ENCODE data around the gene SEPTIN10. TPM values are rescaled to one million over a fixed set of nuclear protein-coding genes. Genes with fewer than 3 reads are reported as not detected.

SEPTIN10 gene
- total RNA-seq, 1 donor from 2014 or later: 160 TPM

GRCh38 chr2:109512076-109512475 is 101.7 kb downstream of the SEPTIN10 start:
- Mint-ChIP-seq H3K27ac (no peak overlapping the region), H3K4me1 (peaks cover 18% of the 10 kb centered on the region), H3K27me3 (ENCODE audit: insufficient read depth, low read depth) (peaks cover 11% of the 10 kb centered on the region), H3K36me3 (no peaks in the 10 kb centered on the region), H3K4me3 (no peak overlapping the region), H3K9me3 (peaks cover 5% of the 10 kb centered on the region)
- Histone ChIP-seq H3K36me3 (no peaks in the 10 kb centered on the region), H3K4me3 (no peak overlapping the region), H4K20me1 (ENCODE audit: low read depth) (no peaks in the 10 kb centered on the region), H3K4me2 (no peak overlapping the region), H2AFZ (replicated peaks) (no peak overlapping the region), H3F3A (ENCODE audit: low read depth) (no peaks in the 10 kb centered on the region), H3K79me2 (ENCODE audit: low read depth) (no peaks in the 10 kb centered on the region), H3K27me3 (no peaks in the 10 kb centered on the region), H3K9me3 (ENCODE audit: low read depth) (no peaks in the 10 kb centered on the region), H3K27ac (no peak overlapping the region), H3K4me1 (no peaks in the 10 kb centered on the region), H3K9ac (no peak overlapping the region)
- no peak for DNase-seq (ENCODE audit: low spot score)
- TF ChIP-seq EZH2 (IDR thresholded peaks at IDR 0.05): no peak
- TF ChIP-seq EZH2phosphoT487 (IDR thresholded peaks at IDR 0.05): no peak
- no peak for TF ChIP-seq CTCF (IDR thresholded peaks at IDR 0.05)

- Histone ChIP-seq H3K4me2 (no peak overlapping the region), H3K9ac (no peak overlapping the region), H4K20me1 (ENCODE audit: low read depth) (no peaks in the 10 kb centered on the region), H3K79me2 (ENCODE audit: low read depth) (no peaks in the 10 kb centered on the region), H3K27me3 (no peaks in the 10 kb centered on the region), H2AFZ (replicated peaks) (no peak overlapping the region), H3F3A (ENCODE audit: low read depth) (no peaks in the 10 kb centered on the region), H3K4me3 (no peak overlapping the region), H3K9me3 (ENCODE audit: low read depth) (no peaks in the 10 kb centered on the region), H3K4me1 (no peaks in the 10 kb centered on the region), H3K27ac (no peak overlapping the region), H3K36me3 (no peaks in the 10 kb centered on the region)
- H3K36me3 Mint-ChIP-seq: no peaks in the 10 kb centered on the region
- no peak overlapping the region for H3K4me3 Mint-ChIP-seq
- DNase-seq (ENCODE audit: low spot score): no peak
- TF ChIP-seq CTCF (IDR thresholded peaks at IDR 0.05): no peak
- no peak for TF ChIP-seq EZH2phosphoT487 (IDR thresholded peaks at IDR 0.05)
- TF ChIP-seq EZH2 (IDR thresholded peaks at IDR 0.05): no peak
- H3K4me1 Mint-ChIP-seq: peaks cover 12% of the 10 kb centered on the region
- H3K9me3 Mint-ChIP-seq: peaks cover 5% of the 10 kb centered on the region
- no peak overlapping the region for H3K27ac Mint-ChIP-seq
- H3K27me3 Mint-ChIP-seq (ENCODE audit: insufficient read depth, low read depth): peaks cover 11% of the 10 kb centered on the region
These were observed 102.6 kb downstream of the SEPTIN10 start for GRCh38 chr2:109511168-109511567.

GRCh38 chr2:109510136-109511028 is 103.4 kb downstream of the SEPTIN10 start:
- Histone ChIP-seq H3K36me3 (no peaks in the 10 kb centered on the region), H2AFZ (replicated peaks) (no peak overlapping the region), H3K27ac (no peak overlapping the region), H3K27me3 (no peaks in the 10 kb centered on the region), H3F3A (ENCODE audit: low read depth) (no peaks in the 10 kb centered on the region), H4K20me1 (ENCODE audit: low read depth) (no peaks in the 10 kb centered on the region), H3K9me3 (ENCODE audit: low read depth) (no peaks in the 10 kb centered on the region), H3K4me3 (no peak overlapping the region), H3K4me1 (no peaks in the 10 kb centered on the region), H3K9ac (no peak overlapping the region), H3K4me2 (no peak overlapping the region), H3K79me2 (ENCODE audit: low read depth) (no peaks in the 10 kb centered on the region)
- H3K27me3 Mint-ChIP-seq (ENCODE audit: insufficient read depth, low read depth): peaks cover 11% of the 10 kb centered on the region
- no peak overlapping the region for H3K4me3 Mint-ChIP-seq
- H3K27ac Mint-ChIP-seq: peak overlapping the region; percentile 47
- peak; percentile 79 for DNase-seq (ENCODE audit: low spot score)
- peak; percentile 81 for TF ChIP-seq CTCF (IDR thresholded peaks at IDR 0.05)
- TF ChIP-seq EZH2 (IDR thresholded peaks at IDR 0.05): no peak
- H3K4me1 Mint-ChIP-seq: peaks cover 17% of the 10 kb centered on the region
- H3K9me3 Mint-ChIP-seq: peaks cover 5% of the 10 kb centered on the region
- no peaks in the 10 kb centered on the region for H3K36me3 Mint-ChIP-seq

All from neural progenitor cell (in vitro differentiated cells).